Upper lobe of right lung (tissue), 1 donor: Measurements from ENCODE around the gene DOCK11. TPM values are rescaled to one million over a fixed set of nuclear protein-coding genes. Genes with fewer than 3 reads are reported as not detected.

Source experiments
- ATAC-seq: fragments of 200-7000 bp; cut with Tn5 transposase; one replicate; pipeline ENCODE4 v1.9.1; 2020; ENCODE audit warnings: mild to moderate bottlenecking, moderate library complexity
- DNase-seq: peaks from one replicate; pipeline ENCODE4 v3.0.0-alpha.2; 2020
- H3K27ac ChIP-seq: fragments of 200-600 bp; one replicate; pipeline ENCODE4 v1.8.0; 2022
- H3K27me3 ChIP-seq: fragments of 200-600 bp; one replicate; pipeline ENCODE4 v1.8.0; 2022; ENCODE audit warnings: mild to moderate bottlenecking
- H3K36me3 ChIP-seq: fragments of 200-600 bp; one replicate; pipeline ENCODE4 v1.8.0; 2022
- H3K4me1 ChIP-seq: fragments of 200-600 bp; one replicate; pipeline ENCODE4 v1.8.0; 2022
- H3K4me3 ChIP-seq: fragments of 200-600 bp; one replicate; pipeline ENCODE4 v1.8.0; 2022; ENCODE audit warnings: mild to moderate bottlenecking
- H3K9me3 ChIP-seq: fragments of 200-600 bp; one replicate; pipeline ENCODE4 v1.8.0; 2022
- CTCF ChIP-seq: fragments of 200-600 bp; IDR thresholded peaks from one replicate; pipeline ENCODE4 v1.8.0; 2022; ENCODE audit warnings: antibody characterized with exemption
- intact Hi-C: fragments of 100-400 bp; cut with DNase I; formaldehyde crosslinking; loops from one replicate; pipeline ENCODE4 v1.11.0; 2022
- total RNA-seq: library from RNA; stranded (reverse); fragmentation: NEBNext Ultra II Directional; extraction: Animal tissue kit (Norgen Biotek cat#: 25700); gene quantifications from one replicate; pipeline ENCODE4 v1.2.1, GENCODE V29; 2021
- donor health status: DM: no; HTN: yes; CAD: no; lungs with severe emphysema.

The DOCK11 gene
- total RNA-seq, 1 donor from 2014 or later = 55.0 TPM

- Histone ChIP-seq H3K36me3 (no peaks in the 10 kb centered on the region), H3K4me1 (no peaks in the 10 kb centered on the region), H3K27ac (no peak overlapping the region), H3K4me3 (no peak overlapping the region), H3K27me3 (no peaks in the 10 kb centered on the region), H3K9me3 (no peaks in the 10 kb centered on the region)
- intact Hi-C loops = no loop called here
- TF ChIP-seq CTCF = no peak
- ATAC-seq (no peak), DNase-seq (no peak)
These were observed 30.5 kb downstream of the DOCK11 start for GRCh38 chrX:118526149-118526548.

- DNase-seq = peak; percentile 56
- ATAC-seq = peak; percentile 63
- Histone ChIP-seq H3K27ac (peak overlapping the region; percentile 36), H3K4me3 (no peak overlapping the region), H3K27me3 (no peaks in the 10 kb centered on the region), H3K4me1 (no peaks in the 10 kb centered on the region), H3K9me3 (no peaks in the 10 kb centered on the region), H3K36me3 (no peaks in the 10 kb centered on the region)
- TF ChIP-seq CTCF = no peak
- intact Hi-C loops = no loop called here
These were observed 32.6 kb downstream of the DOCK11 start for GRCh38 chrX:118528071-118528737.

- peak; percentile 61 for ATAC-seq
- no peak for DNase-seq
These were observed 34.8 kb downstream of the DOCK11 start for GRCh38 chrX:118530219-118530911.

GRCh38 chrX:118534716-118535493 lies 39.3 kb downstream of the DOCK11 start:
- Histone ChIP-seq H3K36me3 (no peaks in the 10 kb centered on the region), H3K27ac (no peak overlapping the region), H3K9me3 (no peaks in the 10 kb centered on the region), H3K27me3 (no peaks in the 10 kb centered on the region), H3K4me1 (peaks cover 7% of the 10 kb centered on the region), H3K4me3 (no peak overlapping the region)
- intact Hi-C loops = no loop called here
- ATAC-seq = no peak
- no peak for DNase-seq
- TF ChIP-seq CTCF = no peak

More at GRCh38 chrX:118530219-118530911, 34.8 kb downstream of the DOCK11 start:
- H3K27me3 ChIP-seq = no peaks in the 10 kb centered on the region
- no peaks in the 10 kb centered on the region for H3K36me3 ChIP-seq
- H3K4me1 ChIP-seq = no peaks in the 10 kb centered on the region
- no peak overlapping the region for H3K27ac ChIP-seq
- H3K4me3 ChIP-seq = no peak overlapping the region
- TF ChIP-seq CTCF = no peak
- H3K9me3 ChIP-seq = no peaks in the 10 kb centered on the region
- intact Hi-C loops = no loop called here

GRCh38 chrX:118536204-118536603 lies 40.6 kb downstream of the DOCK11 start:
- ATAC-seq (no peak), DNase-seq (no peak)
- TF ChIP-seq CTCF = no peak
- H3K9me3 ChIP-seq = no peaks in the 10 kb centered on the region
- H3K36me3 ChIP-seq = no peaks in the 10 kb centered on the region
- H3K4me1 ChIP-seq = peaks cover 7% of the 10 kb centered on the region
- H3K27me3 ChIP-seq = no peaks in the 10 kb centered on the region
- H3K27ac ChIP-seq = no peak overlapping the region
- intact Hi-C loops = no loop called here
- no peak overlapping the region for H3K4me3 ChIP-seq
